A549 (cell line): ENCODE measurements around the gene DYNC1H1. TPM values are rescaled to one million over a fixed set of nuclear protein-coding genes. Genes with fewer than 3 reads are reported as not detected.

Source experiments
- ATAC-seq, 2 experiments: fragments of 200-7000 bp in 1 of 2; fragments of >200 bp in 1 of 2; cut with Nextera tagmentation in 1 of 2; cut with Tn5 transposase in 1 of 2; 3 replicates each; pipeline versions ENCODE4 v1.8.0 to v1.9.1; 2018 to 2020; ENCODE audit warnings: mild to moderate bottlenecking in 1 of 2, moderate library complexity in 1 of 2
- CTCF ChIA-PET: fragments of 300-600 bp; sonication (Branson Sonifier 250); formaldehyde crosslinking; extraction: SDS; loops from one replicate; lab custom pipeline; 2021; ENCODE audit warnings: antibody characterized with exemption, inconsistent platforms; lab: Yijun Ruan, JAX
- POLR2A ChIA-PET: fragments of 350-600 bp; formaldehyde crosslinking; extraction: SDS; loops from one replicate; lab custom pipeline; 2021; ENCODE audit warnings: antibody characterized with exemption, inconsistent platforms; lab: Yijun Ruan, JAX
- DNase-seq, 2 experiments: peaks; one replicate each; pipeline versions ENCODE4 v3.0.0 to v3.0.0-alpha.2; 2011 to 2016; ENCODE audit warnings: low read depth in 1 of 2, low spot score in 1 of 2
- FAIRE-seq: peaks from 2 replicates; lab custom pipeline; 2011; peaks lifted over from hg19 to GRCh38; lab: Jason Lieb, UNC
- H3K27ac ChIP-seq, 2 experiments: fragments of >200 bp; sonication (Bioruptor Twin); formaldehyde crosslinking; 3 replicates each; pipeline ENCODE4 v1.5.1; 2016 to 2017
- H3K4me1 ChIP-seq: fragments of >200 bp; sonication (Bioruptor Twin); formaldehyde crosslinking; 3 replicates; pipeline ENCODE4 v1.6.1; 2016
- H3K4me2 ChIP-seq: fragments of >200 bp; sonication (Bioruptor Twin); formaldehyde crosslinking; 3 replicates; pipeline ENCODE4 v1.6.1; 2016
- H3K4me3 ChIP-seq: fragments of >200 bp; sonication (Bioruptor Twin); formaldehyde crosslinking; 3 replicates; pipeline ENCODE4 v1.5.1; 2016
- H3K9me3 ChIP-seq: fragments of >200 bp; sonication (Bioruptor Twin); formaldehyde crosslinking; 3 replicates; pipeline ENCODE4 v1.6.1; 2016
- ATOH8 ChIP-seq: fragments of 250-450 bp; sonication (Bioruptor Pico); IDR thresholded peaks from 2 replicates; pipeline ENCODE4 v1.5.0; 2020; ENCODE audit warnings: low read depth, mild to moderate bottlenecking, moderate library complexity
- CBX8 ChIP-seq: fragments of 200-600 bp; sonication (generic); IDR thresholded peaks from 2 replicates; pipeline ENCODE4 v1.6.1; 2016
- CEBPB ChIP-seq, 2 experiments: fragments of >200 bp in 1 of 2; sonication (Bioruptor Twin) in 1 of 2; formaldehyde crosslinking in 1 of 2; IDR thresholded peaks; 2 replicates each; pipeline ENCODE4 v1.6.1; 2012 to 2016
- CHD2 ChIP-seq: fragments of 150-350 bp; IDR thresholded peaks from 2 replicates; pipeline ENCODE4 v1.6.1; 2014; ENCODE audit warnings: low read length; ENCODE audit not compliant: partially characterized antibody
- CTCF ChIP-seq: fragments of >200 bp; sonication (Bioruptor Twin); formaldehyde crosslinking; IDR thresholded peaks from 3 replicates; pipeline ENCODE4 v1.5.1; 2016
- E2F6 ChIP-seq: IDR thresholded peaks from 2 replicates; pipeline ENCODE4 v1.6.1; 2012; ENCODE audit warnings: low read depth, borderline replicate concordance
- EHF ChIP-seq: fragments of 250-450 bp; sonication (Bioruptor Pico); IDR thresholded peaks from 2 replicates; pipeline ENCODE4 v1.5.0; 2020; ENCODE audit warnings: mild to moderate bottlenecking
- EP300 ChIP-seq, 2 experiments: fragments of >200 bp; sonication (Bioruptor Twin); formaldehyde crosslinking; IDR thresholded peaks; 2 replicates in 1 of 2; 3 replicates in 1 of 2; pipeline ENCODE4 v1.6.1; 2016 to 2017
- FOSB ChIP-seq: fragments of 250-450 bp; sonication (Bioruptor Pico); IDR thresholded peaks from 2 replicates; pipeline ENCODE4 v1.5.0; 2020; ENCODE audit warnings: mild to moderate bottlenecking, moderate library complexity
- FOSL2 ChIP-seq, 2 experiments: fragments of 450-650 bp in 1 of 2; fragments of >200 bp in 1 of 2; sonication (Bioruptor Twin) in 1 of 2; formaldehyde crosslinking; IDR thresholded peaks; 2 replicates each; pipeline versions ENCODE4 v1.5.0 to v1.6.1; 2016 to 2020; ENCODE audit warnings: mild to moderate bottlenecking in 1 of 2, moderate library complexity in 1 of 2
- HES2 ChIP-seq: fragments of >200 bp; sonication (Bioruptor Twin); formaldehyde crosslinking; IDR thresholded peaks from 2 replicates; pipeline ENCODE4 v1.6.1; 2016
- HEYL ChIP-seq: fragments of 250-450 bp; sonication (Bioruptor Pico); IDR thresholded peaks from 2 replicates; pipeline ENCODE4 v1.8.0; 2021; ENCODE audit warnings: mild to moderate bottlenecking, moderate library complexity
- HOXB5 ChIP-seq: fragments of 250-450 bp; sonication (Bioruptor Pico); IDR thresholded peaks from 2 replicates; pipeline ENCODE4 v1.5.0; 2020; ENCODE audit warnings: mild to moderate bottlenecking, moderate library complexity
- MAFK ChIP-seq: fragments of 450-650 bp; IDR thresholded peaks from 2 replicates; pipeline ENCODE4 v1.6.1; 2014; ENCODE audit not compliant: partially characterized antibody
- NFE2L2 ChIP-seq: fragments of 150-350 bp; conservative IDR thresholded peaks from 2 replicates; pipeline ENCODE4 v1.6.1; 2014; ENCODE audit warnings: low read length
- PHF8 ChIP-seq: fragments of 200-600 bp; sonication (generic); IDR thresholded peaks from 2 replicates; pipeline ENCODE4 v1.6.1; 2016; ENCODE audit warnings: low read depth, mild to moderate bottlenecking, antibody characterized with exemption, moderate library complexity, borderline replicate concordance
- POLR2A ChIP-seq: IDR thresholded peaks from 2 replicates; pipeline ENCODE4 v1.6.1; 2012; ENCODE audit warnings: mild to moderate bottlenecking, low read length
- POLR2AphosphoS2 ChIP-seq: conservative IDR thresholded peaks from 2 replicates; pipeline ENCODE4 v1.6.1; 2012; ENCODE audit warnings: low read length, improper control_type of control experiment, inconsistent platforms
- RAD21 ChIP-seq, 2 experiments: fragments of >200 bp in 1 of 2; sonication (Bioruptor Twin) in 1 of 2; formaldehyde crosslinking in 1 of 2; IDR thresholded peaks in 1 of 2; conservative IDR thresholded peaks in 1 of 2; 2 replicates in 1 of 2; 3 replicates in 1 of 2; pipeline ENCODE4 v1.6.1; 2012 to 2018; ENCODE audit warnings: inconsistent platforms in 1 of 2
- RCOR1 ChIP-seq: fragments of 150-350 bp; IDR thresholded peaks from 2 replicates; pipeline ENCODE4 v1.6.1; 2014; ENCODE audit warnings: antibody characterized with exemption, low read length, low read depth
- RNF2 ChIP-seq: fragments of 200-600 bp; sonication (generic); IDR thresholded peaks from 2 replicates; pipeline ENCODE4 v1.6.1; 2016; ENCODE audit warnings: low read depth, mild to moderate bottlenecking, antibody characterized with exemption, moderate library complexity, borderline replicate concordance
- SREBF2 ChIP-seq: fragments of 450-650 bp; IDR thresholded peaks from 2 replicates; pipeline ENCODE4 v1.6.1; 2014; ENCODE audit warnings: mild to moderate bottlenecking, moderate library complexity
- ZC3H11A ChIP-seq: fragments of 450-650 bp; IDR thresholded peaks from 2 replicates; pipeline ENCODE4 v1.6.1; 2014; ENCODE audit warnings: antibody characterized with exemption, mild to moderate bottlenecking
- ZNF302 ChIP-seq: fragments of 250-450 bp; sonication (Bioruptor Pico); IDR thresholded peaks from 2 replicates; pipeline ENCODE4 v1.9.0; 2021; ENCODE audit warnings: inconsistent platforms, mild to moderate bottlenecking, moderate library complexity
- WGBS: methylation state at CpG from one replicate; pipeline ENCODE4 v1.1.6; 2017; ENCODE audit errors: missing lambda C conversion rate; 5-methylcytosine and 5-hydroxymethylcytosine counted together
- polyA plus RNA-seq, 4 experiments: library from polyadenylated mRNA; depleted of rRNA in 3 of 4; stranded (reverse); fragments of >200 nt; fragmentation: RNase III in 1 of 4; extraction: RNeasy Plus Mini Kit Qiagen cat#74134 plus additional on column Dnase treatment in 1 of 4; gene quantifications; 2 replicates in 3 of 4; 3 replicates in 1 of 4; pipeline ENCODE4 v1.2.3, GENCODE V29; 2011 to 2017
- TF ChIP-seq, protein P1 (sequence below): fragments of >200 bp; sonication (Bioruptor Twin); formaldehyde crosslinking; IDR thresholded peaks from 3 replicates; pipeline ENCODE4 v1.6.1; 2016

Gene DYNC1H1
- polyA plus RNA-seq, 2 of the 4 experiments (the other 2 are of a cell fraction), result 177 to 187 TPM

DNA sequence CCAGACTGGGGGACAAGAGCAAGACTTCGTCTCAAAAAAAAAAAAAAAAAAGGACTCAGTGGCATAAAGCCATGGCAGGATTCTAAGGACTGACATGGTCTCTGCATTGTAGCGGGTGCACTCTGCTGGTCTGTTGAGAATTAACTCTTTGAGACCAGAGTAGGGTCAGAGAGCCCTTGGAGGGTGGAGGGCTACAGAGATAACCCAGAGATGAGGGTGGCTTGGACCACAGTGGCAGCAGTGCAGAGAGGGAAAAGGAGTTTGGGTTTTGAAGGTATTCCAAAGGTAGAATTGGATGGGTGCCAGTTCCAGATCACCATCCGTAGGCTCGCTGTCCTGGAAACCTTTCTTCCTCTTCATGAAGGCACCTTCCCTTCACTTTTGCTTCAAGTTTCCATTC is 14.3 kb upstream of the DYNC1H1 start:
- WGBS, result 77% methylated on average over 4 of the region's 4 CpGs
- POLR2A ChIA-PET, result no interaction called here
- no peak for FAIRE-seq
- H3K27ac ChIP-seq, result no peak overlapping the region
- H3K4me1 ChIP-seq, result peaks cover 11% of the 10 kb centered on the region; the same call in 1 of the 3 replicates
- no peak for ATAC-seq
- CTCF ChIA-PET, result interaction anchor here (0.7 to 9.4 kb wide), 4 partner anchors 11 to 243 kb away, joined by 3 to 59 read pairs (median 18); partner anchors contain the start of gene DYNC1H1
- H3K9me3 ChIP-seq, result no peaks in the 10 kb centered on the region
- no peak overlapping the region for H3K4me2 ChIP-seq
- no peak for DNase-seq
- H3K4me3 ChIP-seq, result no peak overlapping the region
- no peak for TF ChIP-seq ATOH8 (CRISPR knock-in tag)
- TF ChIP-seq CTCF, result no peak
- TF ChIP-seq RNF2, result no peak
- TF ChIP-seq FOSB (CRISPR knock-in tag), result no peak
- no peak for TF ChIP-seq RCOR1
- TF ChIP-seq, protein P1, sequence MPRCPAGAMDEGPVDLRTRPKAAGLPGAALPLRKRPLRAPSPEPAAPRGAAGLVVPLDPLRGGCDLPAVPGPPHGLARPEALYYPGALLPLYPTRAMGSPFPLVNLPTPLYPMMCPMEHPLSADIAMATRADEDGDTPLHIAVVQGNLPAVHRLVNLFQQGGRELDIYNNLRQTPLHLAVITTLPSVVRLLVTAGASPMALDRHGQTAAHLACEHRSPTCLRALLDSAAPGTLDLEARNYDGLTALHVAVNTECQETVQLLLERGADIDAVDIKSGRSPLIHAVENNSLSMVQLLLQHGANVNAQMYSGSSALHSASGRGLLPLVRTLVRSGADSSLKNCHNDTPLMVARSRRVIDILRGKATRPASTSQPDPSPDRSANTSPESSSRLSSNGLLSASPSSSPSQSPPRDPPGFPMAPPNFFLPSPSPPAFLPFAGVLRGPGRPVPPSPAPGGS, result no peak
- TF ChIP-seq RAD21 (conservative IDR thresholded peaks at IDR 0.05 in 1 of 2, IDR thresholded peaks at IDR 0.05 in 1 of 2), result no peak
- TF ChIP-seq EP300 (IDR thresholded peaks at IDR 0.05), result no peak

DNA sequence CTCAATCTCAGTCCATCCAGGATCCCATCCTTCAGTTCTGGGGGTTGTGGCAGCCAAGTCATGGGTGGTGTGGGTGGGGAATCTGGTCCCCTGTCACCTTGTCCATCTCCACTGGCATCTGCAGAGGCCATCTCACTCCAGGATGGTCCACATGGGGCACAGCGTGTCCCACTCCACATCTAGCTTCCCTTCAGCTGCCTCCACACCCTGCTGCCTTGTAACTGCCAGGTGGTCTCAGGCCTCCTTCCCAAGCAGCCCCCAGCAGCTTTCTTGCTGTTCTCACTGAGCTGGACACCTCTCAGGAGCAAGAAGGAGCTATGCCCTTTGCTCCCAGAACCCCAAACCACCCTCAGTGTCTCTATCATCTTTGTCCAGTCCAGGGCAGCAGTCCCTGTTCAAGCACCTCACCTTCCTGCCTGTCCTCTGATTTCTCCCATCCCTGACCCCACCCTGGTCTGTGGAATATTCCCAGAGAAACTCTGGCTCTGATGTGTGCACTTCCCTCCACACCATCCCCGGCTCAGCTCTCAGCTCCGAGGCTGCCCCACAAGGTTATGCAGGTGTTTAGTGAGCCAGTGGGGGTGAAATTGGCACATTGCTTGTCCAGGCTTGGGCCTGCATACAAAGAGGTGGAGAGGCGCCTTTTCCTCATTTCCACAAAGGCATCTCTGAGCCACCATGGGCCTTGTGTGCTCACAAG is 13.7 kb upstream of the DYNC1H1 start:
- 79% methylated on average over 4 of the region's 4 CpGs for WGBS
- DNase-seq (no peak), FAIRE-seq (no peak)
- CTCF ChIA-PET, result interaction anchor here (0.7 to 9.4 kb wide), 4 partner anchors 11 to 242 kb away, joined by 3 to 59 read pairs (median 17); no protein-coding TSS in a partner anchor
- no peak overlapping the region for H3K4me3 ChIP-seq
- POLR2A ChIA-PET, result no interaction called here
- no peak overlapping the region for H3K27ac ChIP-seq
- TF ChIP-seq POLR2A, result no peak
- no peak for TF ChIP-seq RCOR1
- no peak for TF ChIP-seq EHF (CRISPR knock-in tag)
- TF ChIP-seq NFE2L2, result no peak
- TF ChIP-seq, protein P1, result no peak
- TF ChIP-seq ZNF302 (CRISPR knock-in tag), result no peak
- TF ChIP-seq HES2, result no peak
- TF ChIP-seq, all 56 proteins: peak for 0
- no peaks in the 10 kb centered on the region for H3K9me3 ChIP-seq
- H3K4me2 ChIP-seq, result no peak overlapping the region
- peaks cover 11% of the 10 kb centered on the region; the same call in 1 of the 3 replicates for H3K4me1 ChIP-seq
- no peak for ATAC-seq

- Histone ChIP-seq H3K27ac (no peak overlapping the region), H3K4me1 (peaks cover 7% of the 10 kb centered on the region; the same call in 1 of the 3 replicates), H3K4me3 (no peak overlapping the region), H3K9me3 (no peaks in the 10 kb centered on the region), H3K4me2 (no peak overlapping the region)
- ATAC-seq, result no peak
- TF ChIP-seq CEBPB (IDR thresholded peaks at IDR 0.05) (no peak), FOSL2 (IDR thresholded peaks at IDR 0.05) (no peak), FOSL2 (CRISPR knock-in tag; IDR thresholded peaks at IDR 0.05) (no peak), ATOH8 (CRISPR knock-in tag) (no peak), ZNF302 (CRISPR knock-in tag) (no peak), EHF (CRISPR knock-in tag) (no peak), SREBF2 (no peak), E2F6 (no peak), CHD2 (no peak), ZC3H11A (no peak), PHF8 (no peak), HEYL (CRISPR knock-in tag) (no peak), HOXB5 (CRISPR knock-in tag) (no peak), CBX8 (no peak), MAFK (no peak), POLR2AphosphoS2 (no peak)
- no peak for FAIRE-seq
- POLR2A ChIA-PET, result no interaction called here
- CTCF ChIA-PET, result interaction anchor here (0.6 to 9.4 kb wide), 13 partner anchors 8 to 265 kb away, joined by 3 to 59 read pairs (median 4); no protein-coding TSS in a partner anchor
- 54% methylated on average over 8 of the region's 8 CpGs for WGBS
- no peak for DNase-seq
These were observed 11.2 kb upstream of the DYNC1H1 start for GRCh38 chr14:101953151-101953550.
